Erythroblast (primary cell): Measurements from ENCODE around the gene ANKAR.

ENCODE experiments used
- GATA1 ChIP-seq: IDR thresholded peaks from 2 replicates; pipeline ENCODE4 v1.6.1; 2011; ENCODE audit warnings: low read depth, mild to moderate bottlenecking, control low read depth, low read length, moderate library complexity
- POLR2A ChIP-seq: IDR thresholded peaks from 2 replicates; pipeline ENCODE4 v1.6.1; 2011; ENCODE audit warnings: mild to moderate bottlenecking, low read length

DNA sequence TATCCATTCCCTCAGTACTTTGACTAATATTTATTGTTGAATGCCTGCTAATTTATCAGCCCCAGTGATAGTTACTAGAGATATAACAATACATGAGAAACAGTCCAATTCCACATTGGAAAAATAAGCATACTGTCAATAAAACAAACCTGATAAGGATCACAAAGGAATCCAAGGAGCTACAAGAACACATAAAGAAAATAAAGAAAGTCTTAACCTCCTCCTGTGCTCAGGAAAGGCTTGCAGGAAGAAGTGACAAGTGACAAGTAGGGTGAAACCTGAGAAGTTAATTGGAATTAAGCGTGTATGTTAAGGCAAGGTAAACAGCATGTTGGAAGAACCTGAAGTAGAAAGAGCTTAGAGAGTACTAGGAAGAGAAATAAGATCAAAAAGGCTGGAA lies 33.5 kb upstream of the ANKAR start:
- TF ChIP-seq POLR2A (no peak), GATA1 (no peak)
